HG03064 (cell line): ENCODE results near the gene BTBD19.
"Not testable (repeated sequence)": the region's sequence is repeated elsewhere in the genome, so short reads cannot be mapped to it uniquely, and the experiment has no call there.

Experiments
- ATAC-seq: cut with Tn5 transposase; IDR thresholded peaks from one replicate; pipeline ENCODE4 v1.9.1; 2021; ENCODE audit warnings: low read depth; ENCODE audit not compliant: unreplicated experiment

BTBD19 gene

DNA sequence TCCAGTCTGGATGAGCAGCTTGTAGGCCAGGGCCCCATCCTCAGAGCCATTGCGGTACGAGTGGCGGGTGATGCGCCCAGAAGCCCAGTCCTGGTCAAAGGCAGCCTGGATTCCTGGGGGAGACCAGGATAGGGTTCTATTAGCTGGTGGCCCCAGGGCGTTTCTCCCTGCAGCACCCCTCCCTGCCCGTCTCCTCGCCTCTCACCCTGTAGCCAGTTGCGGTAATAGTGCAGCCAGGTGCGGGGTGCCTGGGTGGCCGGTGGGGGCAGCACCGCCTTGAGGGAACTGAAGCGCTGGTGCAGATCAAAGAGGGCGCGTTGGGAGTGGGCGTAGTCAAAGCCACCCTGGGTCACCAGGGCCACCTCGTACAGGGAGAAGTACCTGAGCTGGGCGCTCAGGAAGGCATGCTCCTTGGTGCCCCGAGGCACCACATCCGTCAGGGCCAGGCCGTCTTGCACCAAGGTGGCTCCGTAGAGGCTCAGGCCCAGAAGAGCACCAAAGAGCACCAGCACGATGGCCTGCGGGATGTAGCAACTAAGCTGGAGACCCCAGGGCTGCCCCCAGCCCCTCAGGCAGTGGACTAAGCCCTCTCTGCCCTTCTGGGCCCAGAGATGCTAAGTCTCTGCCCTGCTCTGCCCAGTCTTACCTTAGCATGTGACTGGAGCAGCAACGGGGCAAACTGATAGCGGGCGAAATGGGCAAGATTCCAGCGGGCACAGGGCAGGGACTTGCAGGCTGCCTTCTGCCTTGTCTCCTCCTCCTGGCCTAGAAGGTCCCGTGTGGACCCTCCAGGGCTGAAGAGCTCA is 19.1 kb downstream of the BTBD19 start:
- ATAC-seq, result no peak

- no peak for ATAC-seq
These were observed 19.8 kb downstream of the BTBD19 start for GRCh38 chr1:44828003-44828651.

GRCh38 chr1:44828841-44829440 is 20.6 kb downstream of the BTBD19 start:
- ATAC-seq, result no peak

DNA sequence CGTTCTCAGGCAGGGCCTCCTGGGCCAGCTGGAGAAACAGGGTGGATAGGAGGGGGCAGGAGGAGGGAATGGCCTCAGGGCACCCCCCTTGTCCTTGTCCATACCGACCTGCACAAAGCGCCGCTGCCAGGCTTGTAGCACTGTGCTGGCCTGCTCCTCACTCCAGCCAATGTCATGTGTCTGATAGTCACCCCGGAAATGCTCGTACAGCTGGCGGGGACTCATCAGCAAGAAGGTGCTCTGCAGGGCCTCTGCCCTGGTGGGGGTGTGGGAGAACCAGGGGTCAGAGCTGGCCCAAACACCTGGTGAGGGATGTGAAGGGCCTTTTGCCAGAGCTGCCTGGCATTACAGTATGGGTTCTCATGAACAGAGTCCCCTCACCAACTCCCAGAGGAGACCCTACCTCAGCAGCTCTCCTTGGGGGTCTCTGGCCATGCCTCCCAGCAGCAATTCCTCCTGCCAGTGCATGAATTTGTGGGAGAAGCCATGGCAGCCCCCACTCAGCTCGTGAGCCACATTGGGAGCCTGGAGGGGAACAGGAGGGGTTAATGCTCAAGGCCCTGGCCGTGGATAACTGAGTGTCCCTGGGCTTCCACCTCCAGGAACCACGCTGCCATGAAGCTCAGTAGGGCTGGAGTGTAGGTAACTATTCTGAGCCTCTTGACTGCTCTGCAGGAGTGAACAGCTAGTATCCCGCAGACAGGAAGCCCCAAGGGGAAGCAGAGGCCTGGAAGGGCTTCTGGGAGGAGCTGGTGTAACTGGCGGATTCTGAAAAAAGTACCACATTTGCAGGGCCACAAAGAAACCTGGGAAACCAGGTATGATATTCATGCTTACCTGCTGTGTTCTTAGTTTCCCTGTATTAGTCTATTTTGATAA is 21.4 kb downstream of the BTBD19 start:
- ATAC-seq, result no peak

DNA sequence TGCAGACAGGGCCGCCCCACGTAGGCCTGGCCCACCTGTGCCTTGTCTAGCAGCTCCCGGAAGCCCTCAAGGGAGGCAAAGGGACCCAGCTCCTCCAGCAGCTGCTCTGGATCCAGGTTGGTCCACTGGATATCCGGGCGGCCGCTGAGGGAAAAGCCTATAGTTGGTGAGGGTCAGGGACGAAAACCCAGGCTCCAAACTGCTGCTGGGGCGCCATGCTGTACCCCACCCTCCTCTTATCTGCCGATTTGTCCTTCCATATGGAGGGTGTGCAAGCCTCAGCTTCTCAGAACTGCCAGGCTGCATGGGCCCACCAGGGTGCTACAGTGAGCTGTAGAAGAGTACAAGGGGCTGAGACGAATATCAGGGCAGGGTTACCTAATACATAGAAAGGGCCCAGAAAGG is 22.6 kb downstream of the BTBD19 start:
- ATAC-seq, result no peak

DNA sequence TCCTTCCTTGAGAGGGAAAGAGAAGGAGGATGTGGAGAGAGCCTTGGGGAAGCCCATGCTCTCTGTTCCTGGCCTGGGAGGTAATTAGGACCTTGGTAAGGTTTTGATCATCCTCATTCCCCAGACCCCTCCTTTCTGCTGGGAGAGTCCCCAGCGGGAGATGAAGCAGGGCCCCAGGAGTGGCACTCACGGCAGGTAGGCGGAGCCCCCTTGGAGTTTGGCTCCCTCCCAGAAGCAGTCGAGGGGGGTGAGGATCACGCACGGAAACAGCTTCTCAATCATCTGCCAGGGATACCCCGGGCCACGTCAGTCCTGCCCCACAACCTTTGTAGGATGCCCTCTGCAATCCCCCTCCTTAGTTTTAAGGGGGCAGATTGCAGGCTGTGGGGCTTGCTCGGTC is 23.2 kb downstream of the BTBD19 start:
- ATAC-seq, result no peak

DNA sequence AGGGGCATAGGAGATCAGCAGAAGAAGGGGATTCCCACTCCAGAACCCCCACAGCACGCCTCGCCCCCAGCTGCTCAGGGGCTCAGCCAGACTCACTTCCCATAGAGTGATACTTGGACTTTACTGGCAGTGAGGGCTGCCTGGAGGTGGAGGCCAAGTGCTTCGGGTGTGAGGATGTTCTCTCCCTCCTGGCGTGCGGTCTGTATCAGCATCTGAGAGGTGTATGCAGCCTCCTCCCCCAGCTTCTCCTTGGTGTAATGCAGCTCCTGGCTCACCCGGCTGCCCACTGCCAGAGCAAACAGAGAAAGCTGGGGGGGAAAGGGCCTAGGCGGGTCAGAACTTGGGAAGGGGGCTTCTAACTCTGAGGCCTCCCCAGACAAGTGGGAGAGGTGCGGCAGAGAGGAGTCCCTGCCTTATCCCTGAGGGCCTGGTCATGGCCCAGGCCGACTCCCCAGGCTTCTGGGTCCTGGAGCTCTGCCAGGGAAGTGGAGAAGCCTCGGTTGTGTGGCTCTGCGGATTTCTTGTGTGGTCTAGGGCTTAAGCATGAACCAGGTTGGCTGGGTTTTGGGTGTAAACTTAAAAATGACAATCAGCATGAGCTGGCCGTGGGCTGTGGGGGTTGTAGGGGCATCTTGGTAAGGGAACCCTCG is 23.9 kb downstream of the BTBD19 start:
- ATAC-seq, result no peak

- no peak for ATAC-seq
These were observed 26.0 kb downstream of the BTBD19 start for GRCh38 chr1:44834328-44834727.

DNA sequence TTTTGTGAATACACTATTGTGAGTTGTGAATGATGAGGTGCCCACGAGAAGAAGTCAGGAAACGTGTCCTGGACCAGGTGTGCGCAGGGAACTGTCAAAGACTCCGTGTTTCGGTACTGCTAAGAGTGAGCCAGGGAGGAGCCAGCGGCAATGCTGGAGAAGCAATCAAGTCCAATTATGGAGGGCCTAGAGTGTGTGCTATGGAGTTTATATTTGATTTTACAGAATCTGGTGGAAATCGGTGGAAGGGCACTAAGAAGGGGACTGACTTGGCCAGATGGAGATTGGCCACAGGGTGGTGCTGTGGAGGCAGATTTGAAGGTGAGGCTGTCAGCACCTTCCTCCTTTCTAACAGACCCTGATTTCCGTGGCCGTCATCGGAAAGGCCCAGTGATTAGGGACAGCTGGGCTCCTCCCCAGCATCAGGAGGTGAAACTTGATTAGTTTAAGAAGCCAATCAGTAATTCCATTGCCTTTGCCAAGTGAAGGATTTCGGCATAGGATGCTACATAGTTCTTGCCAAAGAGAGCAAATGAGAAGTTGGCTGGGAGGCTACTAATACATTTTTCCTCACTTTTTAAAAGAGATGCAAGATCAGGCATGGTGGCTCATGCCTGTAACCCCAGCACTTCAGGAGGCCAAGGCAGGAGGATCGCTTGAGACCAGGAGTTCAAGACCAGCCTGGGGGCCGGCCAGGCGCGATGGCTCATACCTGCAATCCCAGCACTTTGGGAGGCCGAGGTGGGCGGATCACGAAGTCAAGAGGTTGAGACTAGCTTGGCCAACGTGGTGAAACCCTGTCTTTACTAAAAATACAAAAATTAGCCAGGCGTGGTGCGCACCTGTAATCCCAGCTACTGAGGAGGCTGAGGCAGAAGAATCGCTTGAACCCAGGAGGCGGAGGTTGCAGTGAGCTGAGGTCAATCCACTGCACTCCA is 27.7 kb downstream of the BTBD19 start:
- no peak for ATAC-seq

DNA sequence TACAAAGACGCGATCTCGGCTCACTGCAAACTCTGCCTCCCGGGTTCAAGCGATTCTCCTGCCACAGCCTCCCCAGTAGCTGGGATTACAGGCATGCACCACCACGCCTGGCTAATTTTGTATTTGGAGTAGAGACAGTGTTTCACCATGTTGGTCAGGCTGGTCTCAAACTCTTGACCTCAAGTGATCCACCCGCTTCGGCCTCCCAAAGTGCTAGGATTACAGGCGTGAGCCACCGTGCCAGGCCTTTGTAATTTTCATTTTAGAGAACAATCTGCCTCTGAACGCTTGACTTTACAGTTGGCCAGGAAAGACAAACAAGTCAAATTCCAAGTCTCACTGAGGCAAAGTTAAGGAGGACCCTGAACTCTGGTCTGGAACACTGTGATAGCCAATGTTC is 30.0 kb downstream of the BTBD19 start:
- ATAC-seq, result not testable (repeated sequence)

- ATAC-seq, result no peak
These were observed 31.3 kb downstream of the BTBD19 start for GRCh38 chr1:44839576-44839975.

GRCh38 chr1:44842486-44842861 is 34.2 kb downstream of the BTBD19 start:
- ATAC-seq, result no peak

DNA sequence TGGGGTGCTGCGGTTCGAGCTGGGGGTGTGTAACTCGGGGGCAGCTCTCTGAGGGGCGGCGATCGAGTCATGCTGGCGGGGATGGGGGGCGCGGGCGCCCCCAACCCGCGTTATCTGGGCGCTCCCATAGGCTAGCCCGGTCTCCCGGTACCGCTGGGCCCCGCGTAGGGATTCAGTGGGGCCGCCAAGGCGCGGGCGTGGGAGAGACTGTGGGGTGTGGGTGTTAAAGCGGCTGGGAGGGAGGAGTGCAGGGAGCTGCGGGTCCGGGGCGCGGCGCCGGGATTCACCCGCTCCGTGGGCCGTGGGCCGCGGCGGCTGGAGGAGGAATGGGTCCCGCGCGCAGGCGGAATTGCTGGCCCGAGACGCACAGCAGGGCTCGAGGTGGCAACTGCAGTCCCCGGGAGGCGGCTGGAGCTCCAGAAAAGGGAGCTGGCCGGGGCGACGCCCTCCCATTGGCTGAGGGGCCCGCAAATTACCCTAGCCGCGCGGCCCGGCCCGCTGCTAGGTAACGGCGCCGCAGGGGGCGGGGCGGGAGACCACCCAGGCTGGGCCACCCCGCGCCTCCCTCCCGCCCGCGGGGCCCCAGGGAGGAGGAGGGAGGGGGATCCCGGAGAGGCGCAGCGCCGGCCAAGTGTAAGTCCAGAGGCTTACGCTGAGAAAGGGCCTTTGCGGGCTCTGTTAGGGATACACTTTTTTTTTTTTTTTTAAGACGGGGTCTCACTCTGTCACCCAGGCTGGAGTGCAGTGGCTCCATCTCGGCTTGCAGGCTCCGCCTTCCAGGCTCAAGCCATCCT is 34.7 kb downstream of the BTBD19 start, which contains the start of gene PTCH2:
Gene PTCH2, minus strand, starts transcription at position 392 of the 794 bp plus-strand sequence. Its CDS starts 321 bp downstream, at position 71.
- no peak for ATAC-seq

DNA sequence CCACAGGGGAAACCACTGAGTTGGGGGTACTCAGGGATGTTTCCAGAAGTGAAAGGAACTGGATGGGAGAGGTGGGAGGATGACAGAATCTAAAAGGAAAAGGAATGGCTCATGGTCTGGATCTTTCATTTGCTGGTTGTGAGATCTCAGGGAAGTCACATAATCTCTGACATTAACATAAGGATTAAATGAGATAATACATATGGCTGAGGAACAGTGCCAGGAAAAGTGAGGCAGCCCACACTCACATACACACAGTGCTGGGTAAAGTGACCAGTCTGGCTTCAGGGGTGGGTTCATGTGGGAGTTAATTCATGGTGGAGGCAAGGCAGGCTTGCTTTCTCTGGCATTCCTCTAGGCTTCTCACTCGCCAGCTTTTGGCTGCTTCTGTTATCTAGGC is 38.7 kb downstream of the BTBD19 start:
- ATAC-seq, result no peak

DNA sequence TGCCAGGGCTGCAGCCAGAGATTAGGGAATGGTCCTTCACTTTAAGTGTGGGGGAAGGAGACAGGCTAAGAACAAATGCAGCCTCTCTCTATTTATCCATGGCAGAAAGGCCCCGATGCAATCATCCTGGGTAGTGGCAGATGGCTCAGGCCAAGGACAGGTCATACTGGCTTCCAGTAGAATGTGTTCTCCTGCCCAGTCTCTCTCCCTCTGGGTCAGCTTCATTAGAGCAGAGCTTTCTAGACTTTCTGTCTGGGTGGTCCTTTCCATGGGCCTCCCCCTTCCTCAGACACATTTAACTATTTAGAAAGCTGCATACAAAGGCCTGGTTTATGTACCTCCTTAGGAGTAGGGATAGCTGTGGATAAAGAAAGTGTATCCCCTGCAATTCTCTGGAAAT is 39.5 kb downstream of the BTBD19 start:
- ATAC-seq, result no peak

DNA sequence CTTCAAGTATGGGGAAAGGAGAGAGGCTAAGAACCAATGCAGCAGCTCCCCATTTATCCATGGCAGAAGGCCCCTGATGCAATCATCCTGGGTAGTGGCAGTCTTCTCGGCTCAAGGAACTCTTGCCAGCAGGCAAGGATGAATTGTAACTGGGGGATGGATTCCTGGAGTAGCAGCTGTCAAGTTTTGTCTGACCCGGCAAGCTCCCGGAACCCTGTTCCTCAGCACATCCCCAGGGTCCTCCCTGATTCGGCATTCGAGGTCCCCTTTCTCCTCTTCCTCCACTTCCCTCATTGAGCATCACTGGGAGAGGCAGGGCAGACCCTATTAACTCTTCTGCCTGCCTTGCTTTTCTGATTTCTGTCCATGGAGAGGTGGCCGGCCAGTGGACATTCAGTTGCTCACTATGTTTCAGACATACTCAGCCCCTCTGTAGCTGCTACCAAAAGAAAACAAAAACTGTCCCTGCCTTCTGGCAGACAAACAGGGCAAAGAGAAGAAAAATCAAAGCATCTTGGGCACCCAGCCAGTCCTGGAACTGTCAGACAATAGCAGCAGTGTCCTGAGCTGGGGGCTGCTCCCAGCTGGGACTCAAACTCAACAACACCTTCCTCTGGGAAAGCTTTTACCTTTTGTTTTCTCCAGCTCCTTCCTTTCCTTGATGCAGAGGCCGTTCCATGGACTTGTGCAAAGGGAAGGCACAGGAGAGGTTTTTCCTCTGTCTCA is 40.3 kb downstream of the BTBD19 start:
- no peak for ATAC-seq

GRCh38 chr1:44849575-44850132 is 41.3 kb downstream of the BTBD19 start:
- ATAC-seq, result no peak
